Endometrial microvascular endothelial cells (primary cell): Measurements from ENCODE around the gene FBXL5. TPM values are rescaled to one million over a fixed set of nuclear protein-coding genes. Genes with fewer than 3 reads are reported as not detected.
"Not testable (repeated sequence)": the region's sequence is repeated elsewhere in the genome, so short reads cannot be mapped to it uniquely, and the experiment has no call there.

Source experiments
- in situ Hi-C: cut with HindIII; loops from 2 replicates; pipeline ENCODE4 v1.10.0; 2017; ENCODE audit warnings: low sequenced_read_pairs, low pct_unique_long_range_greater_than_20kb; ENCODE audit errors: inconsistent ontology term
- total RNA-seq: library from RNA; depleted of rRNA; stranded (reverse); fragments of >200 nt; gene quantifications from one replicate; pipeline ENCODE4 v1.2.3, GENCODE V29; 2015; ENCODE audit errors: inconsistent ontology term

Gene FBXL5
- total RNA-seq, 1 donor from 2014 or later = 181 TPM

- in situ Hi-C loops = no loop called here
Measured at GRCh38 chr4:15653864-15654592, 1.1 kb downstream of the FBXL5 start.

- in situ Hi-C loops = no loop called here
Measured at GRCh38 chr4:15653420-15653819, 1.7 kb downstream of the FBXL5 start.

GRCh38 chr4:15652841-15653240 is 2.3 kb downstream of the FBXL5 start:
- in situ Hi-C loops = no loop called here

- in situ Hi-C loops = no loop called here
Measured at GRCh38 chr4:15652191-15652590, 3.0 kb downstream of the FBXL5 start.

- in situ Hi-C loops = no loop called here
Measured at GRCh38 chr4:15651676-15652075, 3.5 kb downstream of the FBXL5 start.

GRCh38 chr4:15649914-15650545 is 5.1 kb downstream of the FBXL5 start:
- in situ Hi-C loops = no loop called here

GRCh38 chr4:15648600-15648999 is 6.6 kb downstream of the FBXL5 start:
- in situ Hi-C loops = no loop called here

GRCh38 chr4:15638418-15638817 is 16.7 kb downstream of the FBXL5 start:
- in situ Hi-C loops = no loop called here

GRCh38 chr4:15636818-15637217 is 18.3 kb downstream of the FBXL5 start:
- in situ Hi-C loops = no loop called here

GRCh38 chr4:15617407-15617806 is 37.8 kb downstream of the FBXL5 start:
- in situ Hi-C loops = not testable (repeated sequence)

- in situ Hi-C loops = not testable (repeated sequence)
Measured at GRCh38 chr4:15614891-15615290, 40.3 kb downstream of the FBXL5 start.

- in situ Hi-C loops = no loop called here
Measured at GRCh38 chr4:15612136-15612535, 43.0 kb downstream of the FBXL5 start.

- in situ Hi-C loops = no loop called here
Measured at GRCh38 chr4:15610855-15611254, 44.3 kb downstream of the FBXL5 start.

GRCh38 chr4:15605537-15605936 is 49.6 kb downstream of the FBXL5 start:
- in situ Hi-C loops = no loop called here

GRCh38 chr4:15601862-15602261 is 53.3 kb downstream of the FBXL5 start:
- in situ Hi-C loops = no loop called here

GRCh38 chr4:15600176-15600575 is 55.0 kb downstream of the FBXL5 start:
- in situ Hi-C loops = no loop called here

GRCh38 chr4:15598644-15599043 is 56.5 kb downstream of the FBXL5 start:
- in situ Hi-C loops = no loop called here

GRCh38 chr4:15592799-15593198 is 62.4 kb downstream of the FBXL5 start:
- in situ Hi-C loops = no loop called here

- in situ Hi-C loops = no loop called here
Measured at GRCh38 chr4:15587649-15588048, 67.5 kb downstream of the FBXL5 start.

GRCh38 chr4:15586066-15586465 is 69.1 kb downstream of the FBXL5 start:
- in situ Hi-C loops = no loop called here

GRCh38 chr4:15585331-15585730 is 69.8 kb downstream of the FBXL5 start:
- in situ Hi-C loops = no loop called here
